ENCODE data around the gene NTF3.
A peak's percentile ranks its signal among the peaks of the same experiment; 100 is the strongest.

NTF3 gene

DNA sequence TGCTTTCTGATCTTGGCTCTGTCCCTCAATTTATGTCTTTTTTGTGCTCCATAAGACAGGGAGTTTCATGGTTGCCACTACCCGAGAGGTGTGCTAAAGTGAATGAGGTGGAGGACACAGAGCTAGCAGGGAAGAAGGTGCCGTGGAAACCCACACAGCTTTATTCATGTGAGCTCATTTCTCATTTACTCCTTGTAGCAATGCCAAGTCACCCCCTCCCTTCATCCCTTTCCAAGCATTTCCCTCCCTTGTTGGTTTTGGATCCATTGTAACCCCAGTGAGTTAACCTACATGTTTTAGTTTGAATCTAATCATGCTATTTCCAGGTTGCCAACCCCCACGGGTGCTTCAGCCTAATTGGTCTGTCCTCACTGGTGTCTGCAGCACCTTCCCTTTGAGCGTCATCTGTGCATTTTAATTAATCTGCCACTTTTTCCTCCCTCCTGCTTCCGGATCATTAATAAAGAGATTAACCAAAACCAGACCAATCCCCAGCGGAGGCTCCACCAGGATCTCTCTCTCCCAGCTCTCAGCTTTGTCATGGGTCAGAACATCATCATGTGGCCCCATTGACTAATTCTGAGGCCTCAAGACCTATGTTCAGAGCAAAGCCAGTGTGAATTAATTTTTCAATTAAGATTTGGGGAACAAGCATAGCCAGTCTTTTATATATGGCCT, 56.2 kb downstream of the NTF3 start:
- no peak for DNase-seq (ENCODE audit: low spot score)

DNA sequence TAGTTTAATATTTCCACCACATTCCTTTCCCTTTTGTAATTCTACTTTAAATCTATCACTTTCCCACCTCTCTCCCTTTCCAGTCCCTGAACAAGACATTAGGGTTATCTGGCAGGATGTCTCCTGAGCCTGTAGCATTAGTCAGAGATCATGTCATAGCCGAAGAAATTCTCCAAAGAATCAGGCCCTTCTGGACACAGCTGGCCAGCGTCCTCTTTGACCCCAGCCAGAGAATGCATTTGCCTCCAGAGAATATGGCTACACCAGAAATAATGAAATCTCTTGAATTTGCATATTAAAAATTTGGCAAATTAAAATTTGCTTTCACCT, 56.7 kb downstream of the NTF3 start:
- peak; percentile 77 for DNase-seq (ENCODE audit: low spot score)

DNA sequence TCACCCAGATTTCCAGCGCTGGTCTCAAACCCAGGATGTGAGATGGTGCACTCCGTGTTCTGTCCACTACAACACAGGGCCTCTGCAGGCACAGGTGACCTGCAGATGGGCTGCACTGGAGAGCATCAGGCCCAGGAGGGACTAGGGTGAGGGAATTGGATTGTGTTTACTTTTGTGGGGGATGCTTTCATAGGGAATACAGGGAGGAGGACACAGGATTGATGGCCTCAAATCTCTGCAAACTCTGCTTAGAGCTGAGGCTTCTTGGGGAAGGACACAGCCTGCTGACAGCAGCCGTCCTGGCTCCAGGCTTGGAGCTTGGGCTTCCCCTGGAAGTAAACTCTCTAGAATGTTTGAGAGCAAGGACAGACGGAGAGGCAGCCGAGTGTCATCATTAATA, 57.1 kb downstream of the NTF3 start:
- DNase-seq (ENCODE audit: low spot score): no peak

DNA sequence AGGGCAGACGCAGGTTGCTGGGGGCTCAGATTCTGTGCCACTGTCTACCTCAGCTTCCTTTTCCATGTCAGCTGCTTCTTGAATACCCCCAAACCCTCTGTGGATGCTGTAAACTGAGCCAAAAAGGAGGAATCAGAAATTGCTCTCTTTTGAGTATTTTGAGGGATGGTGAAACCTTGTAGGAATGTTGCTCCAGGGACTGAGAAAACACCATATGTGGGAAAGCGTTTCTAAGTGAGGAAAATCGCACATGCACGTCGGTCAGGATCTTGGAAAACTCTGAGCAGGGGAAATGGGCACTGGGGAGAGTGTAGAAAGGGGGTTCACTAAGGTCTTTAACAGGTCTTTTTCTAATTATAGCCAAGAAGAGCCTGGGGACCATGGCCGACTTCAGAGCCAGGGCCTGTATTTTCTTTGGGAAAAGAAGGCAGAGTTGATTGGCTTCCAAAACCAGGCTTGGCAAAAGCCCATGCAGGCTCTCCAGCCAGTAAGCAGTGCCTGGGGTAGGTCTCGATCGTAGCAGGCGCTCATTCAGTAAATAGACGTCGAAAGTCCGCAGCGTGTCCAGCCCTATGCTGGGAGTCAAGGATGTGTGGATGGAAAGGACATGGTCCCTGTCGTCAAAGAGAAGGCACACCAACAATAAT, 58.0 kb downstream of the NTF3 start:
- DNase-seq (ENCODE audit: low spot score): no peak

DNA sequence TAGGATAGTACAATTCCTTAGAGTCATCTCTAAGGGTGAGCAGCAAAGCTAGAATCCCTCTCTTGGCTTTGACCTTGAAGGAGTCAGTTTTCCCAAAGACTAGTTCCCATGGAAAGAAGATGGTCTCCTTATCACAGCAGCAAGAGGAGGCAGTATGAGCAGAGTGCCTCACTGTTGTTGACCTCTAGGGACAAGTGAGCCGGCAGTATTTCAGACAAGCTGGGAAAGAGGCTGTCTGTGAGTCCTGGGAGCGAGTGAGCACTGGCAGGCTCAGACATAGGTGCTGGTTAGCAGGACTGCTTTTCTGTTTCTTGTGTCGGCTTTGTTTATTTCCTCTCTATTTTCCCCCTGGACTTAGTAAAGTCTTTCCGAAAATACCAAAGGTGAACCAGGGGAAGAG, 60.7 kb downstream of the NTF3 start:
- no peak for DNase-seq (ENCODE audit: low spot score)

DNA sequence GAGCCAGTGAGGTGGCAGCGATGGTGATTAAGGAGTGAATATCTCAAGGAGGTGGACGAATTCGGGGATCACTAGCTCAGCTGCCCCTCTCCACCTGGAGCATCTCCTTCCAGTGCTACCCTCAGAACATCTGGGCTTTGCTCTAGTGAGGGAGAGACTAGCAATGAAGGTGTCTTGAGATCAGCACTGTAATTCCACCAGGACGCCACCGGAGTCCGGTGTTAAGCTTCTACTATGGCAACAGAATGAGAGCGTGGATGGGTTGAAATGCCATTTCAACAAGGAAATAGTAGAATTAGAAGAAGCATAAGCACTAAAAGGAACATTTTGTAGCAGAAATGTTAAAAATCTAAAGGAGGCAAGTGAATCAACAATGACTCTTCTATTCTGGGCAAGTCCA, 61.1 kb downstream of the NTF3 start:
- DNase-seq (ENCODE audit: low spot score): no peak

DNA sequence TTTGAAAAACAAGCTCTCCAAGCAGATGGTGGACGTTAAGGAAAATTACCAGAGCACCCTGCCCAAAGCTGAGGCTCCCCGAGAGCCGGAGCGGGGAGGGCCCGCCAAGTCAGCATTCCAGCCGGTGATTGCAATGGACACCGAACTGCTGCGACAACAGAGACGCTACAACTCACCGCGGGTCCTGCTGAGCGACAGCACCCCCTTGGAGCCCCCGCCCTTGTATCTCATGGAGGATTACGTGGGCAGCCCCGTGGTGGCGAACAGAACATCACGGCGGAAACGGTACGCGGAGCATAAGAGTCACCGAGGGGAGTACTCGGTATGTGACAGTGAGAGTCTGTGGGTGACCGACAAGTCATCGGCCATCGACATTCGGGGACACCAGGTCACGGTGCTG, 62.4 kb downstream of the NTF3 start:
- DNase-seq (ENCODE audit: low spot score): no peak

DNA sequence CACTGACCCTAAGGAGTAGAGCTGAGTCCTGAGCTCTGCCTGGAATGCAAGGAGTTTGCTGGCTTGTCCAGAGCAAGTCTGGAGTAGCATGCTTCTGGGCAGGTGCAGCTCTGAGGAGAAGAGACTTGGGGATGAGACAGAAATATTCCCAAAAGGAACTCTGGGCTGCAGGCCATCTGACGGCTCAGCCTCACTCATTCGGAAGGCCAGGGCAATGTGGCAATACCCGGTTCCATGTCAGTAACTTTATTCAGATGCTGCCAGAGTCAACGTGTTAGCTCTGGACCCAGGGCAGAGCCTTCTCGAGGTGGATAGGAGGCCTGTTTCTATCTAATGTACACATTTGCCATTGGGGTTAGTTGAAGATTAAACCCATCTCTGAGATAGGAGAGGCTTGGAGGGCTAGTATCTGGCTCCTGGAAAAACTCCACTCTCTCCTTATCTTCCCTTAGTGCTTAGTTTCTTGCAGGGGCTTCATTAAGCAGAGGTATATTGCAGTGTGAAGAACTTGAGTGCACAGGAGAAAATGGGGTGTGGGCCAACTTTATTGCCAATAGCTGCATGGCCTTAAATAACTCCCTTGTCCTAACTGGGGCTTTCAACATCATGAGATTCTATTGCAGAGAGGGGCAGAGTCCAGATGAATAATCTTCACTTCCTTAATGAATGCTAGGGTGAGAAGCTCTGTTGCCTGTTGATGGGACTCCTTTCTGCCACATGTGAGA, 65.6 kb downstream of the NTF3 start:
- no peak for DNase-seq (ENCODE audit: low spot score)

DNA sequence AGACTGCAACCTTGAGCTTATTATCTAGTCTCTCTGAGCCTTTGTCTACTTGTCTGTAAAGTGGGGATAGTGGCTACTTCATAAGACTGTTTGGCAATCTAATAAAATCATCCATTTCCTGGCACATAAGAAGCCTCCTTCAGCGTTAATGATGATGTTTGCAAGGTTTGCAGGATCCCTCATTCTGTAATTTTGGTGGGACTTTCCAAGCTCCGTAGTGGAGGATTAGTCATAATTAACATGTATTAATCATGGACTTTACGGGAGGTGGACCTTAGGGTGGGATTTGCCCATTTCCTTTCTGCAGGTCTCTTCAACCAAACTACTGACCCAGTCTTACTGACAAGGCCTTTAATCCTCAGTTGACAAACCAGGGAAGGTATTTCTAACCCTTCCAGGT, 66.2 kb downstream of the NTF3 start:
- DNase-seq (ENCODE audit: low spot score): no peak

DNA sequence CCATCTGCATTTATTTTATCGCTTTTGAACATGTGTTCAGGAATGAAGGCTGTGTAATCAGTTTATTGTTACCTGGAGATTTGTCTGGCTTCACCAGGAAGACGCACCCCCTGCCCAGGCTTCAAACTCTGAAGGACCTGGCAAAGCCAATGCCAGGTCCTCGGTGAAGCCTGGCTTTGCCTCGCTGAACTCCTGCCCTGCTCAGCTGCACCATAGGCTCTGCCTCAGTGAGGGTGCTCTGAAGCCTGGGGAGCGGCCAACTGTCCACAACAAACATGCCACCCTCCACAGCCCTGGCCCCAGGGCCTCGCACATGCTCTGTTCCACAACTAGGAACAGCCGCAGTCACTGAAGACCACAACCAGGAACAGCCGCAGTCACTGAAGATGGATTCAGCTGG, 66.9 kb downstream of the NTF3 start:
- no peak for DNase-seq (ENCODE audit: low spot score)

DNA sequence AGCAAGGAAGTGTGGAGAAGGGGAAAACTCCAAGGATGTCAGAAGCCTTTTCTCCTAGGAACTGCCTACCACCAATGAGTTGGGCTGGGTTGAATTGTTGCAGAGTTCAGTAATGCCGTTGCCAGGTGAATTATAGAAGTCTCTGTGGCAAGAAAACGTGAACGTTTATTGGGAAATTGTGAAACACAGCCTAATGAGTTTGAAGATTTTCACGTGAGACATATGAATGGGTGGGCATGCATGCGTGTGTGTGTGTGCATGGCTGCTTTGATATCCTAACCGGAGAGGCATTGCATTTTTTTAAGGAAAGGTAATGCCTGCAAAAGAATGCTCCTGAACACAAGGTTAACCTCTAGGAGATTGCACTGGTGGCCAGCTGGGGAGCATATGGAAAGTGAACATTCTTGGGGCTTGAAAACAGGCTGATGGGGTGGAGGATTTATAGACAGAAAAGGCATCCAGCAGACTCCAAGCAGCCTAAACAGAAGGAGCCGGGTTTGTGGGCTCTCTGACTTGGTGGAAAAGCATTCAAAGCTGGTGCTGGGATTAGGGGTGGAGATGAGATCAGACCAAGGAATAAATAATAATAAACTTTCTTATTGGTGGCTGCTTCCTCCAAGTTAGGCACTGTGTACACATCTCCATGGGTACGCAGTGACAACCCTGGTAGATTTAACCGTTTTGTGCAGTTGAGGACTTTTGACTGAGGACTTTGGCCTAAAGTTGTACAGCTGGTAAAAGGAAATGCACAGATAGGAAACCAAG, 67.8 kb downstream of the NTF3 start:
- DNase-seq (ENCODE audit: low spot score): peak; percentile 65

DNA sequence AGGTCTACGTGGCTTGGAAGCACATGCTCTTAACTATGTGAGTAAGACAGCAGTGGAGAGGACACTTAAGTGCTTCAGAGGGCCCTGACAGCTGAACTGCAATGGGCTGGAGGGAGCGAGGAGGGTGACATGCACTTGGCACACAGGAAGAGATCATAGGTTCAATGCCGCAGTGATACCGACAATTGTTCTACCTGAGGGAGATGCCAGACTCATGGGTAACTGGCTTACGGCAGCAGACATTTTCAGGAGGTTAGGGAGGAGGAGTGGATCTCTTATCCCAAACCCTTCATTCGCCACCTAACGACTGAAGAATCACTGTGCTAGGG, 68.4 kb downstream of the NTF3 start:
- DNase-seq (ENCODE audit: low spot score): no peak

DNA sequence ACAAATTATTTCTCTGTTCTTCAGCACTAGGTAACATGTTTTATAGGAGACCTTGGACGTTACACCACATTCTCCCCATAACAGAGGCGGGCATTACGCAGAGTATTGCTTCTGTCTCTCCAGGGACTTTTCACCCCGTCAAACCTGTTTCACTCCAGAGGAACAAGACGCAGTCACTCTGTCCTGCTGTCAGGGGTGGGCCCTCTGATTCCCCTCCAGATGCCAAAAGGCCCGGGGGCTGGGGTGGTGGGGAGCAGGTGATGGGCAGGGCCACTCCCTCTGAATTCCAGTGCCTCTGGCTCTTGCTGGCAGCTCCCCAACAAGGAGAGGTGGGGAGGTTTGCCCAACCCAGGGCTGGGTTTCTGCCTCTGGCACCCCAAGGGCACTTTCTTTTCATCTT, 71.9 kb downstream of the NTF3 start:
- DNase-seq (ENCODE audit: low spot score): no peak

DNA sequence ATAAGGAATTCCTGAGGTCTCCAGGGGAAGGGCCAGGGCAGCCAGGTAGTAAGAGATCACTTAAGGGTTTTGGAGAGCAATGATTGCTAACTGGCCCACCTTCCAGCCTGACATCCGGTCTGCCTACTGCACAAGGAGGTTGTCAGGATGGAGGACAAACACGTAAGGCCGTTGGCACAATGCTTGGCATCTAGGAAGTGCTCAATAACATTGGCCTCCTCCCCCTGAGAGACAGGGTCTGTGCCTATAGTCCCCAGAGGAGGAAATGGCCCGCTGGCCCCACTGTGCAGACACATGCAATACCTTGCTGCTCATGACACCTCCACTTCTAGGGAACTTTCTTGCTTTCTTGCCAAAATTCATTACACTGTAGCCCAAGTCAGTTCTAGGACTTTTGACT, 73.2 kb downstream of the NTF3 start:
- DNase-seq (ENCODE audit: low spot score): no peak

DNA sequence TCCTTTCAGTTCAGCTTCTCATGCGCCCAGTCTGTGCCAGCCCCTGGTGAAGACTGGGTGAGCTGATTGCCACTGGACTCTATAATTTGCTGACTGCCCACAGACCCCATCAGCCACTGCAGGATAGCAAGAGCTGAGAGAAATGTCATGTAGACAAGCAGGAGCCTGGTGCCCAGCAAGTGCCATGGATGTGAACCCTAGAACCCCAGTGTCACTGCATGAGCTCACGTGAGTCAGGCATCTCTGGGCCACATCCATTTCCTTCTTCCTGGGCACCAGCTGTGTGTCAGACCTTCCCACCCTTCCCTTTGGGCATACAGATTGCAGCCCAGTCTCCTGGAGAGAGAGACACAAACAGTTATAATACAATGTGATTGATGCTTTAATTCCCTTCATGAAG, 73.8 kb downstream of the NTF3 start:
- no peak for DNase-seq (ENCODE audit: low spot score)

DNA sequence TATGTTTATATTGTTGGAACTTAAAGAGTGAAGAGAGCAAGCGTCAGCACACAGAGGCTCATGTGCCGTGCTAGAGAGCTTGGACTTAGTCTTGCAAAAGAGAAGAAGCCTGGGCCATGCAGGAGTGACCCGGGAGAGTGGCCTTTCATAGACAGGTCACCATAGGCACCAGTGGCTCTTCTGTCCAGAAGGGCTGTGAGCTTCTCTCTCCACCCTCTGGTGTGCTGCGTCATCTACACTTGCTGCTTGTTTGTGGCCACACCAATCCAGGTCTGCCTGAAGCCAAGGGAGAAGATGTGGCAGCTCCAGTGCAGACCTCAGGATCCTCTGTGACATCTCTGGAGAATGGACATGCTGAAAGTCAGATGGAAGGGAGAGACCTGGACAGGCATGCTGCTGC, 74.4 kb downstream of the NTF3 start:
- no peak for DNase-seq (ENCODE audit: low spot score)

DNA sequence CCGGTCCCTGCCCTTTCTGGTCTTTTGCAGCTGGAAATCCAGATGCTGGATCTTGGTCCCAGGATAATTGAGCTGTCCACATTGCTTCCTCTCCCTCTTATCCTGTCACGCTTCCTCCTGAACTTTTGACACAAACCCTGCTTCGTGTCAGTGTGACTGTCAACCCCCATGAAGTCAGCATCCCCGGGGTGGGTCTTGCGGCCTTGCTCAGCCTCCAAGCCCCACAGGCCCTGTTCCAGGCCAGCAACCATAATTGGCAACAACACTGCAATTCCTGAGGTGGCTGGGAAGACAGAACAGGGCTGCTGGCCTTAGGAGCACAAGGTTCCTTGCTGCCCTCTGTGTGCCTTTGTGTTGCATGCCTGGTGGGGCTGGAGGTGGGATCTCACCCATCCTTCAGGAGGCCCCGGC, 74.9 kb downstream of the NTF3 start:
- DNase-seq (ENCODE audit: low spot score): no peak

DNA sequence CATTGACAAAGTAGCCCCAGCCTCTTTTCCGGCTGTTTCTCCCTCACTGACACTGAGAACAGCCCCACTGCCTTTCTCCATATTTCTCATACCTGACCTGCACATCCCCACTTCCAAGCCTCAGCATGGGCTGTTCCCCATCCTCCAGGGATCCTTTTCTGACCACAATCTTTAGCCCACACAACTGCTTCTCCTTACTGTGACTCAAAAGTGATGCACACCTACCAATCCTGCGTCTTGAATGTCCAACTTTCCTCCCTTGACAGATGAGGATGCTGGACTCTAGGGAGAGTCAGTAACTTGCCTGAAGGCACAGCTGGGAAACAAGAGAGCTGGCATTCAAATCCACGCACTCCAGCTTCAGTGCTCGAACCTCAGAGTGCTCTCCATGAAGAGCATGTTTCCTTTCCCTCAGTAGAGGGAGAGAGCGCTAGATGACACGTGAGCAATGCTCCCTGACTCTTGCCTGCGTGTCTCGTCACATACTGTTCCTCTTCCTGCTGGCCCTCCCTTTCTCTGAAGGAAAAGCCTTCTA, 75.6 kb downstream of the NTF3 start:
- DNase-seq (ENCODE audit: low spot score): no peak

DNA sequence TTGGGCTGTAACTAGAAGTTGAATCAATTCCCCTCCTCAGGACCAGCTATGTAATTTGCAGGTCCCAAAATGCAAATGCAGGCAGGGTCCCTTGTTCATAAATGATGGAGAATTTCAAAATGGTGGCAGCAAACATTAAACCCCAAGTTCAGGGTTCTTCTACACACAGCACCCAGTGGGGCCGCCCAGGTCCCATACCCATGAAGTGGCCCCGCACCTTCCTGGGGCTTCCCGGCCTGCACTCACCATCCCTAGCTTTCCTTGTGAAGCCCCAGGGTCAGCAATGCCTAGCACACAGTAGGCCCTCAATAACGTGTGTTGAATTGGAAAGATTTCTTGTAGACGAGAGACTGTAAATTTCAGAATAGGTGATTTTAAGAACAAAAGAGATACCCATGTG, 76.0 kb downstream of the NTF3 start:
- DNase-seq (ENCODE audit: low spot score): no peak

DNA sequence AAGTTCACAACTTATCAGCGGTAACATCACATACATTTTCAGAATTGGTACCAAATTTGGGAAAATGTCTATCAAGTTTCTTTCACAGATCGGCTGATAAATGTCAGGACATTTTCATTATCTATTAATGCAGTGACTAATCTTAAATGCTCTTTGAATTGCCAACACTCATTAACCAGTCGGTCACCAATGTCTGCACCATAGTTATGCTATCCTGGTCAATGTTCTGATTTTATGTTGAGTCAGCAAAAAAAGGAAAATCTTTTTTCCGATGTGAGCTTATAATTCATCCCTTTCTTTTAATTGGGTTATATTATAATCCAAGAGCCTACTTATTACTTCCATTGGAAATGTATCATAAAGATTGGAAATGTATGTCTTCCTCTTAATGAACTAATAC, 77.2 kb downstream of the NTF3 start:
- no peak for DNase-seq (ENCODE audit: low spot score)

DNA sequence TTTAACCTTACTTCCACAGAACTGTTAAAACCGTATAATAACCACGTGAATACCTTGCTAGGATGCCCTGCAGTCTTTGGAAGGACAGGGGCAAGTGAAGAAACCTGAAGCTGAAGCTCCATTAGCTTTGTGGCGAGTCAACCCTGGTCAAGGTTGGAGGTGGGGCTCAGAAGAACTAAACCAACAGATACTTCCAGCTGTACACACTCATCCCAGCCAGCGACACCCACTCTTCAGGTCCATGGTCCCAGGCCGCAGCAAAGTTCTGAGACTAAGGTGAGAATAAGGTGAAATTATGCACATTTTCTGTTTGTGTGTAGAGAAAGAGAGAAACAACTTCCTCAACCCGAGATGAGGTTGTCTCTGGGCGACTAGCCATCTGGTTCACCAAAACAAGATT, 77.6 kb downstream of the NTF3 start:
- no peak for DNase-seq (ENCODE audit: low spot score)

DNA sequence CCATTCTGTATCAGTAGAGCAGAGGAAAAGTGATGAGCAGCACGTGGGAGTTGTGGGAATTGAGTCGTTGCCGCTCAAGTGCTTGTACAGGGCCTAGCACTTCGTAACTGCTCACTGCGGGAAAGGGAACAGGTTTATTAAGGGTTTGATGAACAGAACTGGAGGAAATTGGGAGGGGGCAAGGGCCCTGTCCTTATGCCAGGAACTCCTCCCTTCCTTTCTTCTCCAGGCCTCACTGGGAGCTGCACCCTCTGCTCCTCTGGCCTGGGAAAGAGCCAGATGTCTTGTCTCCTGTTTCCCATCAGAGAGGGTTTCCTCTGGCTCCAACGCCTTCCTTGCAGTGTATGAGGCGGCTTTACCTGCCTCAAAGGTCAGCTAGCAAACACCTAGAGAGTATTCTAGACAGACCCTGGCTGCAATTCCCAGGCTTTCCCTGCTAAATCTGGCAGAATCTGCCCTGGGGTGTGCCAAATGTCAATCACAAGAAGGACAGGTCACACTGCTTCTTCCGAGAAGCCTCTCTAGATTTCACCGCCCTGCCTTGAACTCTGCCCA, 78.4 kb downstream of the NTF3 start:
- no peak for DNase-seq (ENCODE audit: low spot score)

DNA sequence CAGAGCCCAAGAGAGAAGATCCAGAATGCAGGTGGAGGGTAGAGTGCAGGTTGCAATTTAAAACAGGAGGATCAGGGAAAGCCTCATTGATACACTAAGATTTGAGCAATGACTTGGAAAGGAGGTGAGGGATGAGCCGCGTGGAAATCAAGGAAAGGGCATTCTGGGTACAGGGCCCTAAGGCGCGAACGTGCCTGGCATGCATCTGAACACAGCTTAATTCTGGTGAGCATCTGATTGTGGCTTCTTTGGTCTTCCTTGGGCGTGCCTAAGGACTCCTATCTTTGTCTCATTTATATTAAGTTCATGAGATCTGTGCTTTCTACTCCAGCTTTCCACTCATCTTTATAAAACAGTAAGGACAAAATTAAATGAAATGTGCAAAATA, 79.3 kb downstream of the NTF3 start:
- DNase-seq (ENCODE audit: low spot score): no peak

All from hepatic stellate cell (primary cell).